Neural progenitor cell (in vitro differentiated cells): ENCODE data around the gene MPC1L.

Source experiments
- CTCF ChIP-seq: fragments of 200-600 bp; sonication (generic); IDR thresholded peaks from 2 replicates; pipeline ENCODE4 v1.5.1; 2017; ENCODE audit warnings: antibody characterized with exemption, mild to moderate bottlenecking
- EZH2phosphoT487 ChIP-seq: fragments of 200-600 bp; sonication (generic); IDR thresholded peaks from 2 replicates; pipeline ENCODE4 v1.6.1; 2017; ENCODE audit warnings: antibody characterized with exemption

DNA sequence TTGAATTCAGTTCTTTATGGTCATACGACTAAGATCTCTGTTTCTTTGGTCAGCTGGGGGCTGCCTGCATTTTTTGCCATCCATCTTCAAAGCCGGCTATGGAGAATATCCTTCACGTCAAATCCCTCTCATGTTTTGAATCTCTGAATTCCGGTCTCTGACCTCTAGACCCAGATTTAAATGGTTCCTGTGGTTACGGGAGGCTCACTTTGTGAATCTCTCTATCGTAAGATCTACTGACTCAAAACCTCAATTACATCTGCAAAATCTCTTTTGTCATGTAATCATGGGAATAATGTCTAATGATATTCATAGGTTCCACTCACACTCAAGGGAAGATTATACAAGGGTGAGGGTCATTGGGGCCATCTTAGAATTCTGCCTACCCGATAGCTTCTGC lies 5.7 kb upstream of the MPC1L start:
- no peak for TF ChIP-seq CTCF
- TF ChIP-seq EZH2phosphoT487, result no peak
